Measurements from ENCODE around the gene TMEM204.

The TMEM204 gene

DNA sequence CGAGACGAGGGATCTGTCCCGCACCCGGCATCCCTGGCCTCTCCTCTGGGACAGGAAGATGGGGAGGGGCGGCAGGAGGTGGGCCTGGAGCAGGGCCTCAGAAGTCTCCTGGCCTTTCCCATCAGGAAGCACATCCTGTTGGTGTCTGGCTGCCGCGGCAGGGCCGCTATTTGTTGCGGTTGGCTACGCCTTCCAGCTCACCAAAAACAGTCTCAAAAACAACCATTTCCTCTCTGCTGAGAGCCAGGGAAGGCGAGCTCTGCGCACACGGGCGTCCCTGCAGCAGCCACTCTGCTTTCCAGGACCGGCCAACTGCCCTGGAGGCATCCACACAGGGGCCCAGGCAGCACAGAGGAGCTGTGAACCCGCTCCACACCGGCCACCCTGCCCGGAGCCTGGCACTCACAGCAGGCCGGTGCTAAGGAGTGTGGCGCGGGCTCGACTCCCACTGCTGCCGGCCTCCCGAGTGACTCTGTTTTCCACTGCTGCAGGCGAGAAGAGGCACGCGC is at the start of gene TMEM204:
Gene TMEM204, plus strand, starts transcription at position 224 of the 509 bp plus-strand sequence. CDS start 610 bp downstream, outside the sequence.
- no peak for DNase-seq

DNA sequence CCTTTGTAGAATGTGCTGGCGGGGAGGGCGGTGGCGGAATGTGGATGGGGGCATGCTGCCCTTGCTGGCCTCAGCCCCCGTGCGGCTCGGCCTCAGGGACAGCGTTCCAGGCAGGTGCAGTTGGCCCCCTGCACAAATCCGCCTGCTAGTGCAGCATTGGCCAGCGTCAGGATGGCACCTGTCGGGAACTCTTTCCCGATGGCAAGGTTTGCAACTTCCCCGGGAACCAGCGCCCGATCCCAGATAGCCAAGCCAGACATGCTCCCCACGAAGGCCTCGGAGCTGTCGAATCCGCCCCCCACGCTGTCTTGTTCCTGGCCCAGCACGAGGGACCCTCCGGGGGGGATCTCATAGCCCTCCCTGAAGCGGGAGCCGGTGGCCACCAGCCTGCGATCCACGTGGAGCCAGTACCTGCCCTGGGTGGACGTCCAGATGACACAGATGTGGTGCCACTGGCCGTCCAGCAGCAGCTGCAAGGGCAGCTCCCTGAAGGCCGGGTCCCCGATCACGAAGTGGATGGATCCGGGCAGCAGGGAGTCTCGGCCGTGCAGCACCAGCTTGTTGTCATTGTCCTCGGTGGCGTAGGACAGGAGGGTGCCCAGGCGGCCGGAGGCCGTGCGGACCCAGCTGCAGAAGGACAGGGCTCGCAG is 47.5 kb upstream of the TMEM204 start:
- no peak for DNase-seq

GRCh38 chr16:1486551-1487390 is 46.7 kb upstream of the TMEM204 start:
- no peak for DNase-seq

- no peak for DNase-seq
These were observed 45.9 kb upstream of the TMEM204 start for GRCh38 chr16:1487395-1488053.

DNA sequence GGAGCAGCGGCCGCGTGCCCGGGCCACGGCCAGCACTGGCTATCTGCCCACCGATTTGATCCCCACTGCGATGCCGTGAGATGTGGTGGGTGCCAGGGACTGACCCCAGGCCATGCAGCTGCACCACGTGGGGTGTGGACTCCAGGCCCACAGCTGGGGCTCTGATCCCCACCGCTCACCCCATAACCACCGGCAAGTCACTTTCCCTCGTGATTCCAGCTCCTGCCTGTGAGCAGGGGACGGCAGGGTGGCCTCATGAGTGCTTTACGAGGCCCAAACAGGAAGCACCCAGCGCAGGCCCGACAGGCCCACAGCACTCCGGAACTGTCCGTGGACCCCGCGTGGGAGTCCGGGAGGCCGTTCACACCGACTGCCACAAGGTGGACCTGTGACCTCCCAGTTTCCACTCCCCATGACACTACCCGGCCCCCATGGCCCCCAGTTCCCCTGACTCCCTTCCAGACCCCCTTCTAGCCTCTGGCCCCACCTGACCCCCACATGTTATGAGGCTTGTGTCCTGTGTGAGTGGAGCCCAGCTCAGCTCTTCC is 45.3 kb upstream of the TMEM204 start:
- DNase-seq: no peak

- DNase-seq: no peak
These were observed 44.8 kb upstream of the TMEM204 start, which contains the start of gene PTX4 for GRCh38 chr16:1488619-1489018. Gene PTX4 (minus strand): TSS chr16:1488944. CDS start chr16:1488909, 35 bp downstream.

DNA sequence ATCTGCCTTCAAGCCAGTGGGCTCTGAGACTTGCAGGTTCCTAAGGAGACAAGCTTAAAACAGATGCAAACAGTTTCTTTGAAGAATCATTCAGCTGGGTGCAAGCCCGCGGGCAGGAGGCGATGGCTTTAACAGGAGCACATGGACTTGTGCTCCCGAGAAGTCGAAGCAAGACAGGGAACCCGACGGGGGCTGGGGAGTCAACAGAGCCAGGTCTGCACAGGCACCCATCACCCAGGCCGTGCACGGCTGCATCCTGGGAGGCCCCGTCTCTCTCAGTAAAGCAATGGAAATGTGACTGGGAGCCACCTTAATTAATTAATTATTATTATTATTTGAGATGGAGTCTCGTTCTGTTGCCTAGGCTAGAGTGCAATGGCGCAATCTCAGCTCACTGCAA is 44.4 kb upstream of the TMEM204 start:
- no peak for DNase-seq

GRCh38 chr16:1491327-1491726 is 42.1 kb upstream of the TMEM204 start:
- no peak for DNase-seq

GRCh38 chr16:1492082-1492922 is 41.2 kb upstream of the TMEM204 start:
- DNase-seq: no peak

DNA sequence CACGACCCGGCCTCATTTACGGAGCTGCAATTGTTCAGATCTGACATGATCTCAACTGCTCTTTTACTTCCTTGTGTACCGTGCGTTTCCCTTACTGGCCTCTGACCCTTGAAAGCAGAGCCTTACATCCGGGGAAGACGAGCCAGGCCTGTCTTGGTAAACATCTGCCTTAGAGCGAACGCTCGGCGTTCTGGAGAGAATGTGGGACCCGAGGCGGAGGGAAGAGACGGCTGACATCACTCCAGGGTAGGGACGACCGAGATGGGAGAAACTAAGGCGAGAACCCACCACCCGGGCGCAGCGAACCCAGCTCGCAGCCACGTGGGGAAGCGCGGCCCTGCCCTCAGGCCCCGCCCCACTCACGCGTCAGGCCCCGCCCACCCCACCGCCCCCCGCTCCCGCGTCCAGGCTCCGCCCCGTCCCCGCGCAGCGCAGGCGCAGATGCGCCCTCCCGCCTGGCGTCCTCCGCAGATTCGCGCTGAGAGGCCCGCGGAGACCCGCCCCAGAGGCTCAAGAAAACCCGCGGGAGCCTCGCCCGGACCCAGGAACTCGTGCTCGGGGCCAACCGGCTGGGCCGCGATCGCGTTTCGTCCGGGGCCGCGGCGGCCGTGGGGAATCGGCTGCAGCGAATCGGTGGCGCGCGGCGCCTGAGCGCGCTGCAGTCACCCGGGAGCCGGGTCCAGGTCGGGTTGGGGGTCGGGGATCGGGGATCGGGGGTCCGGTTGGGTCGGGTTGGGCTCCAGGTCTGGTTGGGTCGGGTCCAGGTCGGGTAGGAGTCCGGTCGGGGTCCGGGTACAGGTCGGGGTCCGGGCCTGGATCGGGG is 40.3 kb upstream of the TMEM204 start, which contains the start of gene TELO2:
Gene TELO2, plus strand, starts transcription at position 438 of the 823 bp plus-strand sequence. CDS start 922 bp downstream, outside the sequence.
- no peak for DNase-seq

DNA sequence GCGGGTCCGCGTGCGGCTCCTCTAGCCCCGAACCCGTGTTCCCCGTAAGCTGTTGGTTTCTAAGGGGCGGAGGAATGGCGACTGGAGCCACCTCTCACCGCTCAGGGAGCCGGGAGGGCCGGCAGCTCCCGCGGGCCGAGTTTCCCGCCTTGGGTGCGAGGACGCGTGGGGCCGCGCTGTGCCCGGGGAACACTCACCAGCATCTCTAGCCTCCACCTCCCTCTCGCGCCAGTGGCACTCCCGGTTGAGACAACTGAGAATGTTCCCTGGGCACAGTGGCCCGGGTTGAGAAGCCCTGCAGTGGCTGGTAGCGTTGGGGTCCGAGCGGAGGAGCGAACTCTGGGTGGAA is 39.7 kb upstream of the TMEM204 start:
- DNase-seq: no peak

- no peak for DNase-seq
These were observed 39.3 kb upstream of the TMEM204 start for GRCh38 chr16:1494129-1494640.

DNA sequence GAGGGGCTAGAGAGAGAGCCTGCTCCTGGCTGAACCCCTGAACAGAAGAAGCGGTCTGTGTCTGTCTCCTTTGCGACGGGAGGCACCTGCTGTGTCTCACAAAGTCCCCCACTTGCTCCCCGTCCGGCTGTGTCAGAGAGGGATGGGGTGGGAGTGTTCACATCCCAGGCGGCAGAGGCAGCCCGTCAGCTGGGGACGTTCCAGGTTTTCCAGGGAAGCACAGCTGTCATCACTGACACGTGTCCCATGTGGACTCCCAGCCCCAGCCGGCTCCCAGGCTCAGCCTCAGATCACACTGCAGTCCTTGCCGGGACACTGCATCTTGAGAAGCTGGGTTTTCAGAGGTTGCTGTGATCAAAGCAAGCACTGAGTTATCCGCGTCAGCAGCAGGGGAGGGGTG is 38.8 kb upstream of the TMEM204 start:
- DNase-seq: no peak

GRCh38 chr16:1495211-1495888 is 38.1 kb upstream of the TMEM204 start:
- no peak for DNase-seq

DNA sequence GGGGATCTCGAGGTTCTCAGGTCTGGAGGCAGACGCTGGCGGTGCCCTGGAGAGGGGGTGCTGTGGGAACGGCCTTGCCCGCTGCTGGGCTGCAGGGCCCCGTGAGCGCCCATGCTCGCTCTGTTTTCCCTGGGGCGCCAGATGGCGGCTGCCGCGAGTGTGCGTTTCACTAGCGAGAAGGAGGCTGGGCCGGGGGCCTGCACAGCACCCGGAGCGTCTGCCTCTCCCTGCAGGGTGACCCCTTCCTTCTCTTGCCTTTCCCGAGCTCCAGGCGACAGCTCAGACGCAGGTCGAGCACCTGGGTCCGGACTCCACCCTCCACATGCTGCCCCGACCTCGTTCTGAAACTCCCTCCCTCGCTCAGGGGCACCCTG is 37.6 kb upstream of the TMEM204 start:
- DNase-seq: no peak

DNA sequence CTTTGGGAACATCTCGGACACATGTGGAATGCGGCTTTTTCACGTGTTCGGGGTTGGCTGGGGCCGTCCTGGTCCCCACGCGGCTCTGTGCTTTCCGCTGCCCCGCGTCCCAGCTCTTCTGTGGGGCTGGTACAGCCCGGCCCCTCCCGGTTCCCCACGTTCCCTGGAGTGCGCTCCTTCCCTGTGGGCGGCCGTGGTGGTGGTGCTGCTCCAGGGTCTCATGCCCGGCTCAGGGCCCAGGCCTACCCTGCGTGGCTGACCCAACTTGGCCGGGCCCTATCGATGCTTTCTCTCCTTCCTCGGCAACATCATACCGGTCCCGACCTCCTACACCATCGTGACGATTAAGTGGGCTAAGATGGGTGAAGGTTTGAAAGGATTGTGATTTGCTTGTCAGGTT is 37.0 kb upstream of the TMEM204 start:
- DNase-seq: no peak

DNA sequence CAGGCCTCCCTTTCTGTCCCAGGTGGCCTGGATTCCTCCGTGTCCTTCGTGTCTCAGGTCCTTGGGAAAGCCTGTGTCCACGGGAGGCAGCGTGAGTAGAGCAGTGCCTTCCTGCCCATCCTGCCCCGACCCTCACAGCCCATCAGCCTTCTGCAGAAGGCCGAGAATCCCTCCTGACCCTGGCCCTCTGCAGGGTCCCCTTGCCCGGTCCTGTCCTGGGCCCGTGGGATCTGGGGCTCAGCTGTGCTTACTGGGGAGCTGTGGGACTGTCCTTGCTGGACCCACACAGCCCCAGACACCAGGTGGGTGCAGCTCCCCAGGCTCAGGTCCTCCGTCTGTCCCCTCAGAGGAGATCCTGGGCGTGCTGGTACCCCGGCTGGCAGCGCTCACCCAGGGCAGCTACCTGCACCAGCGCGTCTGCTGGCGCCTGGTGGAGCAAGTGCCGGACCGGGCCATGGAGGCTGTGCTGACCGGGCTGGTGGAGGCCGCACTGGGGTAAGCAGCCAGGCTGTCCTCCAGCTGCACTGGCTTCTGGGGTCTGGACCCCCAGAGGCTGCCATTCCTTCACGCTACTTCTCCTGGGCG is 36.4 kb upstream of the TMEM204 start:
- no peak for DNase-seq

DNA sequence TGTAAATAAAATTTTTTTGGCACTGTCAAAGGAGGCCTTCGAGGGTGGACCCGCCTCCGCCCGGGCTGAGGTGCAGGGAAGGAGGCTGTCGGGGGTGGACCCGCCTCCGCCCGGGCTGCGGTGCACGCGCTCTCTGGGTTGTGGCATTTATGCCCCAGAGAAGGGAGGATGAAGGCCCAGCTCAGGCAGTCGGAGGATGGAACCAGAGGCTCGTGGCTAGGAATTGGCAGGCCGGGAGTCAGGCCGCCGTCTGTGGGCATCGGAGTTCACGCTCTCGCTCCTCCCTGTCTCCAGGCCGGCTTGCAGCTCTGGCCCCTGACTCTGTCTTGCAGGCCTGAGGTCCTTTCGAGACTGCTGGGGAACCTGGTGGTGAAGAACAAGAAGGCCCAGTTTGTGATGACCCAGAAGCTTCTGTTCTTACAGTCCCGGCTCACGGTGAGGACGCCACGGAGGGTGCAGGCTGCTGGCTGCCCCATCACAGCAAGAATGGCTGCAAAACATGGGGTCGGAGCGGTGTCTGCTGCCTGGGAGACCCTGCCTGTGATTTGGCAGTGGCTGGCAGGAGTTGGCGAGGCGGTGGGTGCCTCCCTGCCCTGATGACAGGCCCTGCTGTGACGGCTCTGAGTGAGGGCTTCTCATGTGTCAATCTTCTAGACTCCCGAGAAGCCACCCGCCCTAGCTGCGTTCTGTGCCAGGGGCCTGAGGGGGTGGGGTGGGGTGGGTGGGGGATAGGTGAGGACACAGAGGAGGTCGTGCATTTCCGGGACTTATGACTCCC is 34.4 kb upstream of the TMEM204 start:
- no peak for DNase-seq

GRCh38 chr16:1499756-1500464 is 33.6 kb upstream of the TMEM204 start:
- no peak for DNase-seq

Data from cortex of kidney (tissue), 1 donor.